GM19328 (cell line): ENCODE measurements around the gene ZNF837.
"Not testable (repeated sequence)": the region's sequence is repeated elsewhere in the genome, so short reads cannot be mapped to it uniquely, and the experiment has no call there.

Source experiments
- ATAC-seq: cut with Tn5 transposase; IDR thresholded peaks from one replicate; pipeline ENCODE4 v1.9.1; 2021; ENCODE audit warnings: mild to moderate bottlenecking, moderate library complexity; ENCODE audit not compliant: unreplicated experiment

ZNF837 gene

DNA sequence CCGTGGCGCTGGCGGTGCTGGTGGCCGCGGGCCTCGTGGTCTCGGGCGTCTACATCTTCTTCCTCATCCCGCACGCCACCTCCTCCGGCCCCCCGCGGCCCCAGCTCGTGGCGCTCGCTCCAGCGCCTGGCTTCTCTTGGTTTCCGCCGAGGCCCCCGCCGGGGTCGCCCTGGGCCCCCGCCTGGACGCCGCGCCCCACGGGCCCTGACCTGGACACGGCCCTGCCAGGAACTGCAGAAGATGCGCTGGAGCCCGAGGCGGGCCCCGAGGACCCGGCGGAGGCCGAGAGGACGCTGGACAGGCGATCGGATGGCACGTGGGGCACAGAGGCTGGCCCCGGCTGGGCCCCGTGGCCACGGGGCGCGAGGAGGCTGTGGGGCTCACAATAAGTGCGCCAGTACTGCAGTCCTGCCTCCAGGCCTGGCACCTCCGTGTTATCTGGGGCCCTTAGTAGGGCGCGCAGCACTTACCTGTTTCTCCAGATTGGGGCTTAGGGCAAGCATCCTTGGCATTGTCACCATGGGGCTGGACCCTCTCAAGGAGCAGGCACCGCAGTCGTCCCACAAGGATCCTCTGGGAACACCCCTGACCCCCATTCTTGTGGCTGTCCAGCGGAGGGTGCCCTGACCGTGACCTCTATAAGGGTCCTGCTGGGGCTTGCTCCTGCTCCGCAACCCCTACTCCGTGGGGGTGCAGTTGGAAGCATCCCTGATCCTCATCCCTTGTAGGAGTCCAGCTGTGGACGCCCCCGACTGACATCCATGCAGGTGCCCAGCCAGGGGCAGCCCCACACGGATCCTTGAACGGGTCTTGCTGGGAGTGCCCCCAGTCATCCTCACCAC is 16.1 kb upstream of the ZNF837 start:
- no peak for ATAC-seq

DNA sequence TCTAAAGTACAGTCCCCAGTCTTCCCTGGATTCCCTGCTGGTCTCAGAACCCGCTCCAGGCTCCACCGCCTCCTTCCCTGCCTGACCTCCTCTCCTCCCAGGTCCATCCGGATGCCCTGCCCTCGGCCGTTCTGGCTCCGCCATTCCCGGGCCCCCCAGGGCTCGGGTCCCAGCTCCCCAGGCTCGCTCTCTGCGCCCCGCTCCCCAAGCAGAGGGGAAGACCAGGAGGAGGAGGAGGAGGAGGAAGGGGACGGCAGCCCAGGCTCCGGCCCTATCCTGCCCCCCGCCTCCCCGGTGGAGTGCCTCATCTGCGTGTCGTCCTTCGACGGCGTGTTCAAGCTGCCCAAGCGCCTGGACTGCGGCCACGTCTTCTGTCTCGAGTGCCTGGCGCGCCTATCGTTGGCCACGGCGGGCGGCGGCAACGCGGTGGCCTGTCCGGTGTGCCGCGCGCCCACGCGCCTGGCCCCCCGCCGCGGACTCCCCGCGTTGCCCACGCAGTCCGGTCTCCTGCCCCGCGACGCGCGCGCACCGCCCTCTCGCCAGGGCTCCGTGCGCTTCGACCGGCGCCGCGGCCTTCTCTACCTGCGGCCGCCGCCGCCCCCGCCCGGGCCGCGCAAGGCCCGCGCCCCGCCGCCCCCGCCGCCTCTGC is 15.3 kb upstream of the ZNF837 start:
- no peak for ATAC-seq

DNA sequence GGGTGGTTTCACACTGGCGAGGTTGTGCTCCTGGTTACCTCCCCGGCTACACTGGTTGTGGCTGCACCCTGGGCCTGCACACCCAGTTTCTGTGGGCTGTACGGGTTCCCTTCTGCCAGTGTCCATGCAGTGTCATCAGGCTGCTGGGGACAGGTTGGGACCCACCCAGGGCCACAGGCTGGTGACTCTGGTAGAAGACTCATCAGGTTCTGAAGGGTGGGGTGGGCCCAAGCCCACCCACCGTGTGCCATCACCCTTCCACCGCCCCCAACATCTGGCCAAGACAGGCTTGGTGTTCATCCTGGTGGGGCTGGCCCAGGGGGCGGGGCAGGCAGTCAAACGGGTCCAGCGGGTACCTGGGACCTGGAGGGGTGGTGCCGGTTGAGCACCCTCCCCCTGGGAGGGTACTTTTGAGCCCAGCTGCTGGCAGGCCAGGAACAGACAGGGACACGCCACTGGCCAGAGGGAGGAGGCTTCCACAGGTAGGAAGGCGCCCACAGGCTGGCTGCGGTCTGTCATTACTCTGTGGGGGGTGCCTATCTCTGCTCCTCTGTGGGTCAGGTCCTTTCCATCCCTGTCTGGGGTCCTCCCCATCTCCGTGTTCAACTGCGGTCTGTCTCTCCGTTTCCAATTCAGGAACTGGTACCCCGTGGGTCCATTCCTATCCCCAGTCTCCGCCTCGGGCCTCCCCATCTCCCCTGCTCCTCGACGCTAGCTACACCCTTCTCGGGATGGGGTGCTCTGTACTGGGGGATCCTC is 14.6 kb upstream of the ZNF837 start, which contains the start of gene RNF225:
Gene RNF225, plus strand, starts transcription at position 437 of the 759 bp plus-strand sequence. CDS start 434 bp downstream, outside the sequence.
- ATAC-seq, result no peak

DNA sequence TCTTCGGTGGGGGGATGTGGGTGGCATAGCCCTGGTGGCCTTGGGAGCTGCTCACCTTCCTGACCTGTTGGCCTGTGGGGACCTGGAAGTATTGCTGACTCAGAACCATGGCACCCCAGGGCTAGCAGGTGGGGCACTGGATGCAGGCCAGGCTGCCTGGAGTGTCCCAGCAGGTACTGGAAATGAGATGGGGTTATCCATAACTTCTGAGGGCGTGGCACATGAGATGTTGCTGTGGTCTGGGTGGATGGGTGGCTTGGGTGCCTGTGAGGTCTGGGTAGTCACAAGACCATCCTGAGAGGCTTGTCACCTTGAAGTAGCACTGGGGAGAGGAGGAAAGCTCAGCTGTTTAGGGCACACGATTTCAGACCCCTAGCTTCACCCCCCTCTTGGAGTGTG is 14.0 kb upstream of the ZNF837 start:
- ATAC-seq, result no peak

DNA sequence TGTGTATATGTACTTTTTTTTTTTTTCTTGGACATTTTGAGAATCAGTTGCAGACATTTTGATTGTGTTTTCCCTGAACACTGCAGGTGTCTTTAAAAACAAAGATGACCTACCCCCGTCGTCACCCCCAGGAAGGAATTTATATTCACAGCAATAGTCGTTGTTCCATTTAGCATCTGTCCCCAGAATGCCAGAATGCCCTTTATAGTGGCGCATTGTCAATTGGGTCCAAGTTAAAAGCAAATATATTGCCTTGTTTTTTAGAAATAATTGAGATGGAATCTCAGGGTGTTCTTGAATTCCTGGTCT is 12.8 kb upstream of the ZNF837 start:
- ATAC-seq, result no peak

DNA sequence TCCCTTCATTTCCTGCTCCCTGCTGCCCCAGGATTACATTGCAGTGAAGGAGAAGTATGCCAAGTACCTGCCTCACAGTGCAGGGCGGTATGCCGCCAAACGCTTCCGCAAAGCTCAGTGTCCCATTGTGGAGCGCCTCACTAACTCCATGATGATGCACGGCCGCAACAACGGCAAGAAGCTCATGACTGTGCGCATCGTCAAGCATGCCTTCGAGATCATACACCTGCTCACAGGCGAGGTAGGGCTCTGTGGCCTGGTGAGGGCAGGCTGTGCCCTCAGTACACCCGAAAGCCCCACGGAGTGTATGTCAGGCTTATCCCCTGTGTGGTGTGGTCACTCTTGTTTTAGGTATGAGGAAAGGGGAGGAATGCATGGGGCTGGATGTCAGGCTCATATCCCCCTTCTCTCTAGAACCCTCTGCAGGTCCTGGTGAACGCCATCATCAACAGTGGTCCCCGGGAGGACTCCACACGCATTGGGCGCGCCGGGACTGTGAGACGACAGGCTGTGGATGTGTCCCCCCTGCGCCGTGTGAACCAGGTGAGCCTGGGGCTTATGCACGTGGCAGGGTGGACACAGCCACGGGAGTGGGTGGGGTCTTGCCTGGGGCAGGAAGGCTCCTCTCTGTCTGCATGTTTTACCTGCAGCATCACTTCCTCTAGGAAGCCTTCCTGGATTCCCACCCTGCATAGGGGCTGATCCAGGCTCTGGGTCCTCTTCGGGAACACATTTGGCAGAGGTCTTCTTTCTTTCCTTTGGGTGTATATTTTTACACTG is 12.3 kb upstream of the ZNF837 start:
- ATAC-seq, result no peak

DNA sequence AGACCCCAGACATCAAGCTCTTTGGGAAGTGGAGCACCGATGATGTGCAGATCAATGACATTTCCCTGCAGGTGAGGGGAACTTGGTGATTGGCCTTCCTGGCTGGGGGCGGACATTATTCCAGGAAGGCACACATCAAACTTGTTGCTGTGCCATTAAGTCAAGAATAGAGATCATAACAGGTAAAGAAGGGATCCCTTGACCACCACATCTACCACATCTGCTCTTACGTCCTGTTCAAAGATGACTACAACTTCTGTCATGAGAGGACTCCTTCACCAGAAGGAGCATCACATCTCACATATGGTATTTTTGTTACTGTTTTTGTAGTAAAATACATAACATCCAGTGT is 7.3 kb upstream of the ZNF837 start:
- ATAC-seq, result no peak

DNA sequence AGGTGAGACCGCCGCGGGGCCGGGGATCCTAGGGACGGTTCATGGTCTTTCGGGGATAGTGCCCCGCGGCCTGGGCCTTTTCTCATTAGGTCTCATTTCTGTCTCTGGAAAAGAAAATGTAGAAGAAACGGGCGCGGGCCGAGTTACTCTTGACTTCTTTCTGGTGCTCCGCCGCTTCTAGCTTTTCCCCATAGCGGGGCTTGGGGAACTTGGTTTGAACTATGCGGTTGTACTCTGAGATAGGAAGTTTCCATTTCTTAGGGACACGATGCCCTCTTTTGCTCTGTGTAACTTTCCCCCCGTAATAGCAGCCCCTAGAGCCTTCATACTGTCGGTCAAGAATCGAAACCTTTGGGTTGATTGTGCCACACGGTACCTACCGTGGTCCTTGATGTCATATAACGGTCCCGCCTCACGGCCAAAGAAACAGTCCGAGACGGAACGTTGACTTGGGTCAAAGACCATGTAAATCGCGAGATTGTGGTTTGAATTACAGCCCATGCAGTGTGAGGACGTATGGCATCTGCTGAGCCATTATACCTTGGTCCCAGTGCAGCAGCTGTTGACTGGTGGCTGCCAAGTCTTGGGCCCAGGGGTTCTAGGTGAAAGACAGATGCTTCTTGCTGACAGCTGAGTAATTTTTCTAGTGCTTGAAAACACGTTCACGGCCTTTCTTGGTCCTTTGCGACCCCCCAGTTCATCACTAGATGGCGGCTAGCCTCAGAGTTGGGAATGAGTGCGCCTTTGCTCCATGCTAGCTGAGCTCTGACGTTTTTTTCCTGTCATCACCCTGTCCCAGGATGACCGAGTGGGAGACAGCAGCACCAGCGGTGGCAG is 6.7 kb upstream of the ZNF837 start:
- ATAC-seq, result no peak

DNA sequence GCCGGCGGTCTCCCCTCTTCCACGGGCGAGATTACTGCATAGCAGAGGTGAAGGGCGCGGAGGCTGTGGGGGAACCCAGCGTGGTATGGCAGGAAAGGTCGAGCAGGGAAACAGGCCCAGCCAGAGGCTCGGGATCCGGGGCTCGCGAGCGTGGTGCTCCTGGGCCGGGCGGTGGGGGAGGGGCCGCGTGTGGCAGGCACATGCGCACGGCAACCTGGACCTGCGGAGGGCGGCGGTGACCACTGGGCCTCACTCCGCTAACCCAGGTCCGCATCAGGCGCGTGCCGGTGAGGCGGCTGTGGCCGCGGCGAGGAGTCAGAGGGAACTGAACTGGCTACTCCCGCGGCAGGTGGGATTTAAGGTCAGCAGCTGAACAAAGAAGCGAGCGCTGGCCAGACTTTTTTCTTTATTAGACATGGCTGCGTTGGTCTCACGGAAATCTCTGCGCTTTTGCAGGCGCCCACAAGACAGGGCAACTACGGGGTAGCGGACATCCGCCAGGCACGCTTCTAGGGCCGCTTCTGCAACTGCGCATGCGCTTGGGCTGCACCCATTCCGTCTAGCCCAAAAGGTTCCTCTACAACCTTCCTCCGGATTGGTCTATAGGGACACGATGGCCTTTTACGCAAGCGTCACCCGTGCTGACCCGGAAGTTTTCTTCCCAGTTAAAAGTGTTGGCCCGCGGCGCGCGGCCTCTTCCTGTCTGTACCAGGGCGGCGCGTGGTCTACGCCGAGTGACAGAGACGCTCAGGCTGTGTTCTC is 5.9 kb upstream of the ZNF837 start, which contains the start of gene RPS5:
Gene RPS5, plus strand, starts transcription at position 694 of the 762 bp plus-strand sequence. CDS start 869 bp downstream, outside the sequence.
- ATAC-seq, result peak; percentile 84

DNA sequence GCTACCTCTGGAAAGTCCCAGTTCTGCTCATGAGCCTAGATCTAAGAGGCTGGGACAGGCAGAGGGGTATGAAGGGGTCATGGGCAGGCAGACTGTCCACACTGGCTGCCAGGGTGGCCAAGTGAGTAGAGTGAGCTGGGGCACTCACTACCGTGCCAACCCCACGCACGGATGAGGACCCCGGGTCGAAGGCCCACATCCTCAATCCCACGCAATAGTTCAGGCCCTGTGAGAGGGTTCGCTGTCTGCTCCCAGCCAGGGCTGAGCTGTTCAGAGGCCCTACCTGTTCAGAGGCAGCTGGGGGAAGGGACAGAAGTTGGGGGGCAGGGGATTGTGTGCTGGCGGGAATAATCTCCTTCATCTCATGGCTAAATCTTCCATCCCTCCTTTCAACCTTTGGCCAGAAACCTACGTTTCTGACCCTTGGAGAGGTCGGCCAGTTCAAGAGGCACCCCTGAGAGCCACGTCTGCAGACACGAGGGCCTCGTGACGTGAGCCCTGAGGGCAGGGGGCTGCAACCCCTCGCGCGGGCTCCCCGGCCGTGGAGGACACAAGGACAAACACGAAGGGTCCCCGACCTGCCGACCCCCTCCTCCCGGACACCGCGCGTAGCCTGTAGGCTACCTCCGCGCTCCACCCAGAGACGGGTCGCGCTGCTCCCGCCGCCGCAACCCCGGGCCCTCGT is 5.2 kb upstream of the ZNF837 start:
- ATAC-seq, result peak; percentile 19

DNA sequence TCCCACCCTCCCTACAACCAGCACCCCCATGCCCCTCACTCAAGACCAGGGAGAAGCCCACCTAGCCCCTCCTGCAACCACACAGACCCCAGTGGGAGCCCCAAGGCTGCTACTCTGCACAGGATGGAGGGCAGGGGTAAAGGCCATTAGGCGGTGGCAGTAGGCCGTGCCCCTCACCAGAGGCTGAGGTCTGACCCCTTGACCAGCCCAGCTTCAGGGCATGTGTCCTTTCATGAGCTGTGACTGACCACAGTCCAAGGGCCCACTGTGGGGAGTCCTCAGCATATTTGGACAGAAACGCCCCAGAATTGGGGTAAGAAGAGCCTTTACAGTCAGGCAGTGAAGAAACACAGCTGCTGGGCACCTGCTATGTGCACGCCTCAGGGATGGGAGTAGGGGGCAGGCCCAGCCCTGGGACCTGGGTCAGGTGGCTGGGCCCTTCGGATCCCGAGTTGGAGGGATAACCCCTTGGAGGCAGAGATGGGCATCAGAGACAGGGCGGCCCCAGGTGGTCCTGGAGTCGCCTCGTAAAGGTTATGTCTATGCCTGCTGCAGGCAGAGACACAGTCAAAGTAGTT is 4.6 kb upstream of the ZNF837 start:
- no peak for ATAC-seq

DNA sequence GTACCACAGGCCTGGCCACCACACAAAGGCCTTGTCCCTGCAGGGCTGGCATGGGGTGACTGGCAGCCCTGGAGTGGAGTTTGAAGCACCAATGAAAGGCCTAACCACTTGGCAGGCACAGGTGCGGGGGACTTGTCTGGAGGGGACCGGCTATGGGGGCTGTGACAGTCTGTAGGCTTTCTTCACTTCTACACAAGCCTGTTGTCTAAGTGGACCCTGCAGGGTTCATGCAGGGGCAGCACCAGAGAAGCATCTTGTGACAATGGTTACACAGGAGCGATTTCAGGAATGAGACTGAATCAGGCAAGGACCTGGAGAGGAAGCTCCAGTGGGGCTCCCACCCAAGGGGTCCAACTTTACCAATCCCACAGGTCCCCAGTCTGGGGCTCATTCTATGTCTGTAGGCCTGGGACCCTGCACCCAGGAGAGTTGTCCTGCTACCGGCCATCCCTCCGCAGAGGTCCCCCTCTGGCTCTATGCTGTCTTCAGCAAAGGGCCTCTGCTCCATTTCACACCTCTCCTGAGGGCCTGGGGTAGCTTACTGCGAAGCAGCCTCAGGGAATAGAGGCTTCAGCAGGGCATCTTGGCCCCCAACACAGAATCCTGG is 2.3 kb upstream of the ZNF837 start:
- no peak for ATAC-seq

DNA sequence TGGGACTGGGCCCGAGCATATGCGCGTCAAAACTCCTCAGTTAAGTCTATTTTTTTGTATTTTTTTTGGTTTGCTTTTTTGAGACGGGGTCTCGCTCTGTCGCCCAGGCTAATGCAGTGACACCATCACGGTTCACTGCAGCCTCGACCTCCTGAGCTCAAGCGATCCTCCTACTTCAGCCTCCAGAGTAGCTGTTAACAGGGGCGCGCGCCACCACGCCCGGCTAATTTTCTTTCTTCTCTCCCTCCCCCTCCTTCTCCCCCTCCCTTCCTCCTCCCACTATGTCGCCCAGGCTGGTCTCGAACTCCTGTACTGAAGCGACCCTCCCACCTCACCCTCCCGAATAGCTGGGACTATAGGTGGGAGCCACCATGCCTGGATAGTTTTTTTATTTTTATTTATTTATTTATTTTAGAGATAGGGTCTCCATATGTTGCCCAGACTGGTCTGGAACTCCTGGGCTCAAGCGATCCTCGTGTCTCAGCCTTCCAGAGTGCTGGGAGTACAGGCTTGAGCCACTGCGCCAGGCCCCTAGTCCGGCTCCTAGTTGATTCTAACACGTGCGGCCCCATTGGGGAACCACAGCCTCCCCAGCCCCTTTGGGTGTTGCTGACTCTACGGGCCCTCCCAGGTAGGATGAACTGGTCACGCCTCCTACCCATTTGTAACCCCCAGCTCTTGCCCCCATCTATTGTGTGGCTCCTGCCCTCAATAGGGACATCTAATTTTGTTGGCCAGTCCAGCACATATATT is 806 bp upstream of the ZNF837 start:
- ATAC-seq, result no peak

DNA sequence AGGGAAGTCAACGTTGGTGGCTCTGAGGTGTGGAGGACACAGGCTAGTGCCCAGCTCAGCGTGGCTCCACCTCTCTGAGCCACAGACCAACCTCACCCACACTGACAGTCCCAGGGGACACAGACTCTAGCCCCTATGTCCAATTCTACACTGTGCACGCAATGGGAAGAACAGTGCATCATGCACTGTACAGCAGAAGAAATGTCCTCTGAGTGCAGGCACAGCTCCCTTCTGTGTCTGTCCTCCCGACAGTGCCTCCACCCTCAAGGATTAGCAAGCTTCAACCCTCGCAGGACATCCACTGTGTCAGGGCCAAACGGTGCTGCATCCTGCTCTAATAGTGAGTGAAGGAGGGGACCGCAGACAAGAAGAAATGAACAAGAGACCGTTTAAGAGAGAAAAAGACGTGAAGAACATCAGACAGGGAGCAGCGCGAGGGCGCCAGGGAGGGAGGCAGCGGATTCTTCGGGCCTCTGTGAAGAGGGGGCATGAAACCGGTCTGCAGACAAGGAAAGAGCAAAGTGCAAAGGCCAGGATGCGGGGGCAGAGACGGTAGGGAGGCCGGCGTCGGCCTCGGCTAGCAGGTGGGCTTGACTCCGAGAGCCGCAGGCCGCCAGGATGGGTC is 681 bp downstream of the ZNF837 start:
- no peak for ATAC-seq

DNA sequence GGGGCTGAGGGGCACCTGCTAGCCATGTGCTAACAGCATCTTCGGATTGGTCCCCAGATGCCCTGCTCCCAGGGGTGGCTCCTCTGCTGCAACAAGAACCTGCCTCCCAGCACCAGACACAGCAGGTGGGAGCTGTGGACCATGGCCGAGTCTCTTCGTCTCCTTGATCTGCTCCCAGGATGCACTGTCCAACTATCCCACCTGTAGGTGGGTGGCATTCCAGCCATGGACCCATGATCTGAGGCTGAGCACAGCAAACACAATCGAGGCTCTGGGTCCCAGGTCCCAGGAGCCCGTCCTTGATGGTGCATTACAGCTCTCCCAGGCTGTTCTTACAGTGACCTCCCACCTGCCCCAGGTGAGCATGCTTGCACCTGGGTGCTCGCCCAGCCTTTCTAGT is 1.6 kb downstream of the ZNF837 start:
- ATAC-seq, result no peak

DNA sequence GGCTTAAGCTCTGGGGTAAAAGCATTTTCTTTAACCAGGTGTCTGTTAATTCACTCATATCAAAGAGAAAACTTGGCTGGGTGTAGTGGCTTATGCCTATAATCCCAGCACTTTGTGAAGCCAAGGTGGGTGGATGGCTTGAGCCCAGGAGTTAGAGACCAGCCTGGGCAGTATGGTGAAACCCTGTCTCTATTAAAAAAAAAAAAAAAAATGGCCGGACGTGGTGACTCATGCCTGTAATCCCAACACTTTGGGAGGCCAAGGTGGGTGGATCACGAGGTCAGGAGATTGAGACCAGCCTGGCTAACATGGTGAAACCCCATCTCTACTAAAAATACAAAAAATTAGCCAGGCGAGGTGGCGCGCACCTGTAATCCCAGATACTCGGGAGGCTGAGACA is 4.1 kb downstream of the ZNF837 start:
- ATAC-seq, result not testable (repeated sequence)

DNA sequence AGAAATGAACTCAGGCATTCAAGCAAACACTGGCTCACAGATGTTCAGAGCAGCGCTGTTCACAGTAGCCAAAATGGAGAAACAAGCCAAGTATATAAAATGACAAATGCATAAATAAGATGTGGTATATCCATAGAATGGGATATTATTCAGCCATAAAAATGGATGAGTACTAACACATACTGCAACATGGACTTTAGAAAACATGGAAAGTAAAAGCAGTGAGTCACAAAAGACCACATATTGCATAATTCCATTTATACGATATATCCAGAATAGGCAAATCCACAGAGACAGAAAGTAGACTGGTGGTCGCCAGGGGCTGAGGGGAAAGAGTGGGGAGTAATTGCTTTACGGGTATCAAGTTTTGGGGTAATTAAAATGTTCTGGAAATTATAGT is 6.6 kb downstream of the ZNF837 start:
- no peak for ATAC-seq
